ENCODE measurements around the gene PLSCR5. TPM values are rescaled to one million over a fixed set of nuclear protein-coding genes. Genes with fewer than 3 reads are reported as not detected.

The PLSCR5 gene
- total and polyA plus RNA-seq, 2 experiments from 2014 or later: not detected

DNA sequence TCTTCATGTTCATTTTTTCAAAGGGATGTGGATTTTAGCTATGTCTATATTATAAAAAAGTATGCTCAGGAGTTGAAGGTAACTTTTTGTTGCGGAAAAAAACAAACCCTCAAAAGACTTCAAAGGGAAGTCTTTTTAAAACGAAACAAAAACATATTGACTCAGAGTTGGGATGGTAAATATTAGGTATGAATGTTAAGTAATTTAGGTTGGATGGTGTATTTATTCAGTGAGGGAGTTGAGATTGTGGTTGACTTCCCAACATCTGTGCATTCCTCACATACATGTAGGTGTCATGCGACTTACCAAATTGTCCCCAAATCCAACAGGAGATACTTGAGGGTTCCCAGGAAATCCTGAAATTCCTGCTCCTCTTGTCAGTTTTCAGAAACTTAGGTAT is 32.7 kb upstream of the PLSCR5 start:
- TF ChIP-seq NANOG (IDR thresholded peaks at IDR 0.05; ENCODE audit: borderline replicate concordance): no peak
- no peak for TF ChIP-seq POLR2AphosphoS5 (IDR thresholded peaks at IDR 0.05; ENCODE audit: low read depth)
- no peak for TF ChIP-seq CREB1 (CRISPR knock-in tag; IDR thresholded peaks at IDR 0.05; ENCODE audit: low read depth)
- TF ChIP-seq, protein P1, sequence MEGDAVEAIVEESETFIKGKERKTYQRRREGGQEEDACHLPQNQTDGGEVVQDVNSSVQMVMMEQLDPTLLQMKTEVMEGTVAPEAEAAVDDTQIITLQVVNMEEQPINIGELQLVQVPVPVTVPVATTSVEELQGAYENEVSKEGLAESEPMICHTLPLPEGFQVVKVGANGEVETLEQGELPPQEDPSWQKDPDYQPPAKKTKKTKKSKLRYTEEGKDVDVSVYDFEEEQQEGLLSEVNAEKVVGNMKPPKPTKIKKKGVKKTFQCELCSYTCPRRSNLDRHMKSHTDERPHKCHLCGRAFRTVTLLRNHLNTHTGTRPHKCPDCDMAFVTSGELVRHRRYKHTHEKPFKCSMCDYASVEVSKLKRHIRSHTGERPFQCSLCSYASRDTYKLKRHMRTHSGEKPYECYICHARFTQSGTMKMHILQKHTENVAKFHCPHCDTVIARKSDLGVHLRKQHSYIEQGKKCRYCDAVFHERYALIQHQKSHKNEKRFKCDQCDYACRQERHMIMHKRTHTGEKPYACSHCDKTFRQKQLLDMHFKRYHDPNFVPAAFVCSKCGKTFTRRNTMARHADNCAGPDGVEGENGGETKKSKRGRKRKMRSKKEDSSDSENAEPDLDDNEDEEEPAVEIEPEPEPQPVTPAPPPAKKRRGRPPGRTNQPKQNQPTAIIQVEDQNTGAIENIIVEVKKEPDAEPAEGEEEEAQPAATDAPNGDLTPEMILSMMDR (conservative IDR thresholded peaks at IDR 0.05; ENCODE audit: low read depth in 2 of 2): no peak
- no peak for TF ChIP-seq EZH2 (IDR thresholded peaks at IDR 0.05; ENCODE audit: low read depth, unreplicated experiment)
- TF ChIP-seq, protein P2, sequence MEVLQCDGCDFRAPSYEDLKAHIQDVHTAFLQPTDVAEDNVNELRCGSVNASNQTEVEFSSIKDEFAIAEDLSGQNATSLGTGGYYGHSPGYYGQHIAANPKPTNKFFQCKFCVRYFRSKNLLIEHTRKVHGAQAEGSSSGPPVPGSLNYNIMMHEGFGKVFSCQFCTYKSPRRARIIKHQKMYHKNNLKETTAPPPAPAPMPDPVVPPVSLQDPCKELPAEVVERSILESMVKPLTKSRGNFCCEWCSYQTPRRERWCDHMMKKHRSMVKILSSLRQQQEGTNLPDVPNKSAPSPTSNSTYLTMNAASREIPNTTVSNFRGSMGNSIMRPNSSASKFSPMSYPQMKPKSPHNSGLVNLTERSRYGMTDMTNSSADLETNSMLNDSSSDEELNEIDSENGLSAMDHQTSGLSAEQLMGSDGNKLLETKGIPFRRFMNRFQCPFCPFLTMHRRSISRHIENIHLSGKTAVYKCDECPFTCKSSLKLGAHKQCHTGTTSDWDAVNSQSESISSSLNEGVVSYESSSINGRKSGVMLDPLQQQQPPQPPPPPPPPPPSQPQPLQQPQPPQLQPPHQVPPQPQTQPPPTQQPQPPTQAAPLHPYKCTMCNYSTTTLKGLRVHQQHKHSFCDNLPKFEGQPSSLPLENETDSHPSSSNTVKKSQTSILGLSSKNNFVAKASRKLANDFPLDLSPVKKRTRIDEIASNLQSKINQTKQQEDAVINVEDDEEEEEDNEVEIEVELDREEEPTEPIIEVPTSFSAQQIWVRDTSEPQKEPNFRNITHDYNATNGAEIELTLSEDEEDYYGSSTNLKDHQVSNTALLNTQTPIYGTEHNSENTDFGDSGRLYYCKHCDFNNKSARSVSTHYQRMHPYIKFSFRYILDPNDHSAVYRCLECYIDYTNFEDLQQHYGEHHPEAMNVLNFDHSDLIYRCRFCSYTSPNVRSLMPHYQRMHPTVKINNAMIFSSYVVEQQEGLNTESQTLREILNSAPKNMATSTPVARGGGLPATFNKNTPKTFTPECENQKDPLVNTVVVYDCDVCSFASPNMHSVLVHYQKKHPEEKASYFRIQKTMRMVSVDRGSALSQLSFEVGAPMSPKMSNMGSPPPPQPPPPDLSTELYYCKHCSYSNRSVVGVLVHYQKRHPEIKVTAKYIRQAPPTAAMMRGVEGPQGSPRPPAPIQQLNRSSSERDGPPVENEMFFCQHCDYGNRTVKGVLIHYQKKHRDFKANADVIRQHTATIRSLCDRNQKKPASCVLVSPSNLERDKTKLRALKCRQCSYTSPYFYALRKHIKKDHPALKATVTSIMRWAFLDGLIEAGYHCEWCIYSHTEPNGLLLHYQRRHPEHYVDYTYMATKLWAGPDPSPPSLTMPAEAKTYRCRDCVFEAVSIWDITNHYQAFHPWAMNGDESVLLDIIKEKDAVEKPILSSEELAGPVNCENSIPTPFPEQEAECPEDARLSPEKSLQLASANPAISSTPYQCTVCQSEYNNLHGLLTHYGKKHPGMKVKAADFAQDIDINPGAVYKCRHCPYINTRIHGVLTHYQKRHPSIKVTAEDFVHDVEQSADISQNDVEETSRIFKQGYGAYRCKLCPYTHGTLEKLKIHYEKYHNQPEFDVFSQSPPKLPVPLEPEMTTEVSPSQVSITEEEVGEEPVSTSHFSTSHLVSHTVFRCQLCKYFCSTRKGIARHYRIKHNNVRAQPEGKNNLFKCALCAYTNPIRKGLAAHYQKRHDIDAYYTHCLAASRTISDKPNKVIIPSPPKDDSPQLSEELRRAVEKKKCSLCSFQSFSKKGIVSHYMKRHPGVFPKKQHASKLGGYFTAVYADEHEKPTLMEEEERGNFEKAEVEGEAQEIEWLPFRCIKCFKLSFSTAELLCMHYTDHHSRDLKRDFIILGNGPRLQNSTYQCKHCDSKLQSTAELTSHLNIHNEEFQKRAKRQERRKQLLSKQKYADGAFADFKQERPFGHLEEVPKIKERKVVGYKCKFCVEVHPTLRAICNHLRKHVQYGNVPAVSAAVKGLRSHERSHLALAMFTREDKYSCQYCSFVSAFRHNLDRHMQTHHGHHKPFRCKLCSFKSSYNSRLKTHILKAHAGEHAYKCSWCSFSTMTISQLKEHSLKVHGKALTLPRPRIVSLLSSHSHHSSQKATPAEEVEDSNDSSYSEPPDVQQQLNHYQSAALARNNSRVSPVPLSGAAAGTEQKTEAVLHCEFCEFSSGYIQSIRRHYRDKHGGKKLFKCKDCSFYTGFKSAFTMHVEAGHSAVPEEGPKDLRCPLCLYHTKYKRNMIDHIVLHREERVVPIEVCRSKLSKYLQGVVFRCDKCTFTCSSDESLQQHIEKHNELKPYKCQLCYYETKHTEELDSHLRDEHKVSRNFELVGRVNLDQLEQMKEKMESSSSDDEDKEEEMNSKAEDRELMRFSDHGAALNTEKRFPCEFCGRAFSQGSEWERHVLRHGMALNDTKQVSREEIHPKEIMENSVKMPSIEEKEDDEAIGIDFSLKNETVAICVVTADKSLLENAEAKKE (CRISPR knock-in tag; IDR thresholded peaks at IDR 0.05): no peak
- no peak for TF ChIP-seq ZNF331 (CRISPR knock-in tag; IDR thresholded peaks at IDR 0.05; ENCODE audit: low read depth)
- TF ChIP-seq STAT1 (IDR thresholded peaks at IDR 0.05; ENCODE audit: unreplicated experiment): no peak
- no peak for TF ChIP-seq JUNB (IDR thresholded peaks at IDR 0.05; ENCODE audit: unreplicated experiment)
- TF ChIP-seq, protein P3, sequence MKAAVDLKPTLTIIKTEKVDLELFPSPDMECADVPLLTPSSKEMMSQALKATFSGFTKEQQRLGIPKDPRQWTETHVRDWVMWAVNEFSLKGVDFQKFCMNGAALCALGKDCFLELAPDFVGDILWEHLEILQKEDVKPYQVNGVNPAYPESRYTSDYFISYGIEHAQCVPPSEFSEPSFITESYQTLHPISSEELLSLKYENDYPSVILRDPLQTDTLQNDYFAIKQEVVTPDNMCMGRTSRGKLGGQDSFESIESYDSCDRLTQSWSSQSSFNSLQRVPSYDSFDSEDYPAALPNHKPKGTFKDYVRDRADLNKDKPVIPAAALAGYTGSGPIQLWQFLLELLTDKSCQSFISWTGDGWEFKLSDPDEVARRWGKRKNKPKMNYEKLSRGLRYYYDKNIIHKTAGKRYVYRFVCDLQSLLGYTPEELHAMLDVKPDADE (IDR thresholded peaks at IDR 0.05): no peak
- no peak for TF ChIP-seq EZH2phosphoT487 (IDR thresholded peaks at IDR 0.05; ENCODE audit: unreplicated experiment)
- no peak for TF ChIP-seq ZNF114 (CRISPR knock-in tag; IDR thresholded peaks at IDR 0.05)
- TF ChIP-seq, protein P4, sequence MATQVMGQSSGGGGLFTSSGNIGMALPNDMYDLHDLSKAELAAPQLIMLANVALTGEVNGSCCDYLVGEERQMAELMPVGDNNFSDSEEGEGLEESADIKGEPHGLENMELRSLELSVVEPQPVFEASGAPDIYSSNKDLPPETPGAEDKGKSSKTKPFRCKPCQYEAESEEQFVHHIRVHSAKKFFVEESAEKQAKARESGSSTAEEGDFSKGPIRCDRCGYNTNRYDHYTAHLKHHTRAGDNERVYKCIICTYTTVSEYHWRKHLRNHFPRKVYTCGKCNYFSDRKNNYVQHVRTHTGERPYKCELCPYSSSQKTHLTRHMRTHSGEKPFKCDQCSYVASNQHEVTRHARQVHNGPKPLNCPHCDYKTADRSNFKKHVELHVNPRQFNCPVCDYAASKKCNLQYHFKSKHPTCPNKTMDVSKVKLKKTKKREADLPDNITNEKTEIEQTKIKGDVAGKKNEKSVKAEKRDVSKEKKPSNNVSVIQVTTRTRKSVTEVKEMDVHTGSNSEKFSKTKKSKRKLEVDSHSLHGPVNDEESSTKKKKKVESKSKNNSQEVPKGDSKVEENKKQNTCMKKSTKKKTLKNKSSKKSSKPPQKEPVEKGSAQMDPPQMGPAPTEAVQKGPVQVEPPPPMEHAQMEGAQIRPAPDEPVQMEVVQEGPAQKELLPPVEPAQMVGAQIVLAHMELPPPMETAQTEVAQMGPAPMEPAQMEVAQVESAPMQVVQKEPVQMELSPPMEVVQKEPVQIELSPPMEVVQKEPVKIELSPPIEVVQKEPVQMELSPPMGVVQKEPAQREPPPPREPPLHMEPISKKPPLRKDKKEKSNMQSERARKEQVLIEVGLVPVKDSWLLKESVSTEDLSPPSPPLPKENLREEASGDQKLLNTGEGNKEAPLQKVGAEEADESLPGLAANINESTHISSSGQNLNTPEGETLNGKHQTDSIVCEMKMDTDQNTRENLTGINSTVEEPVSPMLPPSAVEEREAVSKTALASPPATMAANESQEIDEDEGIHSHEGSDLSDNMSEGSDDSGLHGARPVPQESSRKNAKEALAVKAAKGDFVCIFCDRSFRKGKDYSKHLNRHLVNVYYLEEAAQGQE (IDR thresholded peaks at IDR 0.05; ENCODE audit: unreplicated experiment): no peak
- ATAC-seq: no peak
- Histone ChIP-seq H3K27me3 (ENCODE audit: insufficient read depth) (no peaks in the 10 kb centered on the region), H3K36me3 (ENCODE audit: insufficient read depth) (no peaks in the 10 kb centered on the region), H3F3A (replicated peaks; ENCODE audit: low read depth) (no peaks in the 10 kb centered on the region), H3K4me1 (ENCODE audit: insufficient read depth) (0 out of 2 replicates have a peak, but pooled peaks cover 4% of the 10 kb centered on the region), H3K4me2 (no peak overlapping the region), H4K20me1 (replicated peaks; ENCODE audit: insufficient read depth) (no peaks in the 10 kb centered on the region), H3K27ac (ENCODE audit: low read depth) (no peak overlapping the region), H3K4me3 (no peak overlapping the region), H2AFZ (no peak overlapping the region), H3K9me2 (ENCODE audit: insufficient read depth) (no peaks in the 10 kb centered on the region), H3K79me2 (replicated peaks; ENCODE audit: insufficient read depth) (no peaks in the 10 kb centered on the region)
- Mint-ChIP-seq H3K9me3 (no peaks in the 10 kb centered on the region), H3K27ac (no peak overlapping the region), H3K36me3 (ENCODE audit: low read depth) (no peaks in the 10 kb centered on the region), H3K4me3 (no peak overlapping the region), H3K4me1 (peaks cover 7% of the 10 kb centered on the region; the same call in 2 of the 3 replicates), H3K27me3 (ENCODE audit: insufficient read depth, low read depth, poor library complexity) (peaks cover 3% of the 10 kb centered on the region)
- DNase-seq (ENCODE audit: low spot score): no peak

Data from GM23338 (cell line).